Liver (tissue), 9 donors: ENCODE results near the gene UBR2. TPM values are rescaled to one million over a fixed set of nuclear protein-coding genes. Genes with fewer than 3 reads are reported as not detected.

Experiments used
- DNase-seq: peaks from one replicate; pipeline ENCODE4 v3.0.0-alpha.2; 2017; ENCODE audit warnings: low spot score
- H3K27ac ChIP-seq, 2 donors: one replicate each; pipeline ENCODE4 v1.7.0; 2013; ENCODE audit warnings: inconsistent platforms in 2 of 2, low read length in 2 of 2, control low read depth in 1 of 2, low read depth in 1 of 2, mild to moderate bottlenecking in 1 of 2
- H3K27me3 ChIP-seq, 4 donors: one replicate each; pipeline versions ENCODE4 v1.6.1 to v1.7.0; 2013; ENCODE audit warnings: low read length in 3 of 4, inconsistent platforms in 1 of 4, mild to moderate bottlenecking in 1 of 4, moderate library complexity in 1 of 4; ENCODE audit not compliant: control insufficient read depth in 4 of 4, insufficient read depth in 4 of 4
- H3K36me3 ChIP-seq, 4 donors: one replicate each; pipeline versions ENCODE4 v1.6.1 to v1.7.0; 2013; ENCODE audit warnings: low read length in 3 of 4, mild to moderate bottlenecking in 3 of 4, low read depth in 1 of 4, moderate library complexity in 1 of 4; ENCODE audit not compliant: control insufficient read depth in 4 of 4, insufficient read depth in 3 of 4
- H3K4me1 ChIP-seq, 4 donors: one replicate each; pipeline versions ENCODE4 v1.6.1 to v1.7.0; 2013; ENCODE audit warnings: low read length in 3 of 4, mild to moderate bottlenecking in 3 of 4, moderate library complexity in 1 of 4; ENCODE audit not compliant: control insufficient read depth in 4 of 4, insufficient read depth in 4 of 4
- H3K4me3 ChIP-seq, 3 donors: one replicate each; pipeline versions ENCODE4 v1.6.1 to v1.7.0; 2013; ENCODE audit warnings: low read length in 3 of 3, control low read depth in 1 of 3, low read depth in 1 of 3, mild to moderate bottlenecking in 1 of 3
- H3K9ac ChIP-seq, 2 donors: one replicate each; pipeline ENCODE4 v1.7.0; 2013; ENCODE audit warnings: low read length in 2 of 2, mild to moderate bottlenecking in 2 of 2, moderate library complexity in 2 of 2, control low read depth in 1 of 2, low read depth in 1 of 2
- H3K9me3 ChIP-seq, 4 donors: one replicate each; pipeline versions ENCODE4 v1.6.1 to v1.7.0; 2013; ENCODE audit warnings: low read length in 3 of 4; ENCODE audit not compliant: control insufficient read depth in 4 of 4
- FOXA1 ChIP-seq: IDR thresholded peaks from 2 replicates; pipeline ENCODE4 v1.6.1; 2016; ENCODE audit warnings: antibody characterized with exemption
- FOXA2 ChIP-seq: IDR thresholded peaks from 2 replicates; pipeline ENCODE4 v1.6.1; 2016; ENCODE audit warnings: antibody characterized with exemption
- GABPA ChIP-seq, 2 donors: IDR thresholded peaks in 1 of 2; conservative IDR thresholded peaks in 1 of 2; 2 replicates each; pipeline ENCODE4 v1.6.1; 2016; ENCODE audit warnings: antibody characterized with exemption in 2 of 2, mild to moderate bottlenecking in 1 of 2, moderate library complexity in 1 of 2
- HNF4A ChIP-seq, 2 donors: conservative IDR thresholded peaks; 2 replicates each; pipeline ENCODE4 v1.6.1; 2016; ENCODE audit warnings: antibody characterized with exemption in 2 of 2, mild to moderate bottlenecking in 2 of 2
- HNF4G ChIP-seq: IDR thresholded peaks from 2 replicates; pipeline ENCODE4 v1.6.1; 2016; ENCODE audit warnings: antibody characterized with exemption
- JUND ChIP-seq, 2 donors: IDR thresholded peaks; 2 replicates each; pipeline ENCODE4 v1.6.1; 2016; ENCODE audit warnings: antibody characterized with exemption in 2 of 2
- NR2F2 ChIP-seq: IDR thresholded peaks from 2 replicates; pipeline ENCODE4 v1.6.1; 2016; ENCODE audit warnings: antibody characterized with exemption
- RXRA ChIP-seq, 2 donors: IDR thresholded peaks; 2 replicates each; pipeline ENCODE4 v1.6.1; 2017 to 2018; ENCODE audit warnings: antibody characterized with exemption in 2 of 2, mild to moderate bottlenecking in 1 of 2
- SP1 ChIP-seq: IDR thresholded peaks from 2 replicates; pipeline ENCODE4 v1.6.1; 2018; ENCODE audit warnings: antibody characterized with exemption, mild to moderate bottlenecking
- TAF1 ChIP-seq: conservative IDR thresholded peaks from 2 replicates; pipeline ENCODE4 v1.6.1; 2016; ENCODE audit warnings: antibody characterized with exemption, mild to moderate bottlenecking
- WGBS: extraction: QIAGEN DNeasy Blood & Tissue Kit; methylation state at CpG from one replicate; pipeline ENCODE4 v1.1.7; 2013; 5-methylcytosine and 5-hydroxymethylcytosine counted together
- polyA plus RNA-seq, 2 donors: library from polyadenylated mRNA; stranded (reverse) in 1 of 2; unstranded in 1 of 2; fragments of 200-250 nt in 1 of 2; fragments of >200 nt in 1 of 2; fragmentation: Nextera tagmentation in 1 of 2; extraction: Ambion mirVana in 1 of 2; gene quantifications; one replicate each; pipeline versions ENCODE4 v1.2.1 to v1.2.3, GENCODE V29; 2013 to 2015
- total RNA-seq, 2 donors: library from RNA; depleted of rRNA; stranded (reverse); fragments of >200 nt; gene quantifications; one replicate each; pipeline ENCODE4 v1.2.3, GENCODE V29; 2014
- TF ChIP-seq, protein P1 (sequence below): IDR thresholded peaks from 2 replicates; pipeline ENCODE4 v1.6.1; 2016; ENCODE audit warnings: antibody characterized with exemption
- TF ChIP-seq, protein P2 (sequence below): IDR thresholded peaks from 2 replicates; pipeline ENCODE4 v1.6.1; 2016; ENCODE audit warnings: antibody characterized with exemption
- donor health status: healthy.
- donor health status: healthy.
- donor health status: healthy.
- donor health status: healthy.
- donor health status: healthy.

UBR2 gene
- total and polyA plus RNA-seq, 4 donors, result 6.3 to 32.9 (median 19.3) TPM

DNA sequence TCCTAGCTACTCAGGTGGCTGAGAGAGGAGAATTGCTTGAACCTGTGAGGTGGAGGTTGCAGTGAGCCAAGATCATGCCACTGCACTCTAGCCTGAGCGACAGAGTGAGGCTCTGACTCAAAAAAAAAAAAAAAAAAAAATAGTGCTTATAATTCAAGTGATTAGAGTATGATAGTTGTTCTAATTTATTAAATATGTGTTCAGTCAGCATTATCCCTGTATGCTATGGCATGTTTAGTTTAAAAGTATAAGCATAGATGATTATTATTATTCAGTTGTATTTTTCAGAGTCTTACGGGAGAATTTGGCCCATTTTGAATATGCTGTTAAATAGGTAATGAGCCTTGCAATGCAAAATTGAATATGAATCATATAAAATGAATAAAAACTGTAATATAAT, 64.8 kb downstream of the UBR2 start:
- H3K27ac ChIP-seq, result no peak overlapping the region
- 98% methylated on average over 2 of the region's 2 CpGs for WGBS
- no peaks in the 10 kb centered on the region for H3K9me3 ChIP-seq
- no peak for DNase-seq
- H3K4me3 ChIP-seq, result no peak overlapping the region
- no peaks in the 10 kb centered on the region for H3K4me1 ChIP-seq
- TF ChIP-seq, protein P1, sequence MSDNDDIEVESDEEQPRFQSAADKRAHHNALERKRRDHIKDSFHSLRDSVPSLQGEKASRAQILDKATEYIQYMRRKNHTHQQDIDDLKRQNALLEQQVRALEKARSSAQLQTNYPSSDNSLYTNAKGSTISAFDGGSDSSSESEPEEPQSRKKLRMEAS, result no peak
- no peak for TF ChIP-seq HNF4A (conservative IDR thresholded peaks at IDR 0.05)
- H3K9ac ChIP-seq, result no peak overlapping the region
- no peaks in the 10 kb centered on the region for H3K27me3 ChIP-seq
- H3K36me3 ChIP-seq, result peaks cover 8 to 38% (median 25%) of the 10 kb centered on the region in 4 donors

DNA sequence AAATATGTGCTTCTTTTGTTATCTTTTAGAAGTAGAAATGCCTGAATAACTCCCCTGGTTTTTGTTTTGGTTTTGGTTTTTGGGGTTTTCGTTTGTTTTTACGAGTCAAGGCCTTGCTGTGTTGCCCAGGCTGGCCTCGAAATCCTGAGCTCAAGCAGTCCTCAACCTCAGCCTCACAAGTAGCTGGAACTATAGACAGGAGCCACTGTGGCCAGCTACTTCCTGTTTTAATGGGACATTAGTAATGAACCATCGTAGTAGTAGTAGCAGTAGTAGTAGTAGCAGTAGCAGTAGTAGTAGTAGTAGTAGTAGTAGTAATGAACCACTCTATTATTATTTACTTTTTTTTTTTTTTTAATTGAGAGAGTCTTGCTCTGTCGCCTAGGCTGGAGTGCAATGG, 66.0 kb downstream of the UBR2 start:
- 87% methylated on average over 5 of the region's 5 CpGs for WGBS
- DNase-seq, result no peak
- Histone ChIP-seq H3K4me3 (no peak overlapping the region), H3K27ac (no peak overlapping the region), H3K9ac (no peak overlapping the region), H3K9me3 (no peaks in the 10 kb centered on the region), H3K27me3 (no peaks in the 10 kb centered on the region), H3K36me3 (peaks cover 9 to 35% (median 19%) of the 10 kb centered on the region in 4 donors), H3K4me1 (no peaks in the 10 kb centered on the region)
- TF ChIP-seq TAF1 (no peak), HNF4A (conservative IDR thresholded peaks at IDR 0.05) (no peak), NR2F2 (no peak), HNF4G (no peak), FOXA2 (no peak), FOXA1 (no peak), RXRA (IDR thresholded peaks at IDR 0.05) (no peak), GABPA (IDR thresholded peaks at IDR 0.05 in 1 of 2, conservative IDR thresholded peaks at IDR 0.05 in 1 of 2) (no peak)

DNA sequence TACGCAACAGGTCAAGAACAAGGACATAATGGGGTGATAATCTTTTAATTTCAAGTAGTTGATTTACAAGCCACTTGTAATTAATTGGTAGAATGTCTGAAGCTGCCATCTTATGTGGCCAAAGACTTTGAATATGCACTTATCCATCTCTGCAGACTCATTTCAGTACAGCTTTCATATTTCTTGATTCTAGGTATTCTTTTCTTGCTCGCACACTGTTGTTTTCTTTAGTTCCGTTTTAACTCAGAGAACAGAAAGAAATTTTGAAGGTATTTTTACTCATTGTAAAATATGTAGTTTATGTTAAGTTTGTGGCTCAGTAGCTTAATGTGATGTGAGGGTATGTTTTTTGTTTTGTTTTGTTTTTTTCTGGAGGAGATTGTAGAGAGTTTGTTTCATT, 73.9 kb downstream of the UBR2 start:
- TF ChIP-seq HNF4G, result no peak
- no peak for DNase-seq
- WGBS, result 95% methylated on average over 3 of the region's 3 CpGs
- H3K4me3 ChIP-seq, result no peak overlapping the region
- H3K4me1 ChIP-seq, result no peaks in the 10 kb centered on the region
- H3K27ac ChIP-seq, result no peak overlapping the region
- no peaks in the 10 kb centered on the region for H3K9me3 ChIP-seq
- no peaks in the 10 kb centered on the region for H3K27me3 ChIP-seq
- no peak overlapping the region for H3K9ac ChIP-seq
- peaks cover 9 to 69% (median 50%) of the 10 kb centered on the region in 4 donors for H3K36me3 ChIP-seq

DNA sequence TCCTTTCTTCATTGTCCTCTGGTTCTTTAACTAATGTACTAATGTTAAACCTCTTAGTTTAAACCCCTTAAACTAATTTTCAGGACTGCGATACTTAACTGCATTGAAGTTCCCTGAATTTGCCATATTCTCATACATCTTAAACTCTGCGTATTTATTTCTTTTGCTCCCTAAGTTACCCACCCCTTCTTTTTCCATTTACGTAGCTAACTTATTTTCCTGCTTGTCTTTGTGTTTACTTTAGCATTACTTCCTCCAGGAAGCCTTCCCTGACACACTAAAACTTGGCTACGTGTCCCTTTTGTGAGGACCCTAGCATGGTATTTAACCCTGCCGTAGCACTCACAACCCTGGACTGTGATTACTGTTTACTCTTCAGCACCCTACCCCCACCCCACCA, 79.0 kb downstream of the UBR2 start:
- TF ChIP-seq FOXA2 (no peak), HNF4A (conservative IDR thresholded peaks at IDR 0.05) (no peak)
- Histone ChIP-seq H3K27me3 (no peaks in the 10 kb centered on the region), H3K9me3 (no peaks in the 10 kb centered on the region), H3K4me3 (no peak overlapping the region), H3K9ac (no peak overlapping the region), H3K36me3 (peaks cover 7 to 73% (median 54%) of the 10 kb centered on the region in 4 donors), H3K4me1 (no peaks in the 10 kb centered on the region), H3K27ac (no peak overlapping the region)
- 88% methylated on average over 5 of the region's 5 CpGs for WGBS
- DNase-seq, result no peak

DNA sequence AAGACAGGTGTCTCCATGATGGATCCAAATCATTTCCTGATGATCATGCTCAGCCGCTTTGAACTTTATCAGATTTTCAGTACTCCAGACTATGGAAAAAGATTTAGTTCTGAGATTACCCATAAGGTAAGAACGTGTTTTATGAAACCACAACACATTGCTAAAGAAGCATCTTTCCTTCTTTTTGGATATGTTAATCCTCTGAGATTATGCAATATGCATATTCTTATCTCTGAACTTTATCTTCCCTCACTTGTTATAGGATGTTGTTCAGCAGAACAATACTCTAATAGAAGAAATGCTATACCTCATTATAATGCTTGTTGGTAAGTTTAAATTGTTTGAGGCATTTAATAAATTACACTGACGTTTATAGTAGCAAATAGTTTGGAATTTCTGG, 80.4 kb downstream of the UBR2 start:
- H3K4me1 ChIP-seq, result no peaks in the 10 kb centered on the region
- H3K27me3 ChIP-seq, result no peaks in the 10 kb centered on the region
- WGBS, result 87% methylated on average over 3 of the region's 3 CpGs
- H3K9me3 ChIP-seq, result no peaks in the 10 kb centered on the region
- TF ChIP-seq TAF1 (no peak), RXRA (IDR thresholded peaks at IDR 0.05) (no peak), SP1 (no peak), GABPA (IDR thresholded peaks at IDR 0.05 in 1 of 2, conservative IDR thresholded peaks at IDR 0.05 in 1 of 2) (no peak), JUND (IDR thresholded peaks at IDR 0.05) (no peak), FOXA2 (no peak)
- TF ChIP-seq, protein P2, sequence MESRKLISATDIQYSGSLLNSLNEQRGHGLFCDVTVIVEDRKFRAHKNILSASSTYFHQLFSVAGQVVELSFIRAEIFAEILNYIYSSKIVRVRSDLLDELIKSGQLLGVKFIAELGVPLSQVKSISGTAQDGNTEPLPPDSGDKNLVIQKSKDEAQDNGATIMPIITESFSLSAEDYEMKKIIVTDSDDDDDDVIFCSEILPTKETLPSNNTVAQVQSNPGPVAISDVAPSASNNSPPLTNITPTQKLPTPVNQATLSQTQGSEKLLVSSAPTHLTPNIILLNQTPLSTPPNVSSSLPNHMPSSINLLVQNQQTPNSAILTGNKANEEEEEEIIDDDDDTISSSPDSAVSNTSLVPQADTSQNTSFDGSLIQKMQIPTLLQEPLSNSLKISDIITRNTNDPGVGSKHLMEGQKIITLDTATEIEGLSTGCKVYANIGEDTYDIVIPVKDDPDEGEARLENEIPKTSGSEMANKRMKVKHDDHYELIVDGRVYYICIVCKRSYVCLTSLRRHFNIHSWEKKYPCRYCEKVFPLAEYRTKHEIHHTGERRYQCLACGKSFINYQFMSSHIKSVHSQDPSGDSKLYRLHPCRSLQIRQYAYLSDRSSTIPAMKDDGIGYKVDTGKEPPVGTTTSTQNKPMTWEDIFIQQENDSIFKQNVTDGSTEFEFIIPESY, result no peak
- H3K36me3 ChIP-seq, result peaks cover 7 to 68% (median 54%) of the 10 kb centered on the region in 4 donors
- DNase-seq, result no peak
- H3K27ac ChIP-seq, result no peak overlapping the region
- H3K9ac ChIP-seq, result no peak overlapping the region
- no peak overlapping the region for H3K4me3 ChIP-seq
